OCI-LY7 (cell line): ENCODE data around the gene CASP8AP2. TPM values are rescaled to one million over a fixed set of nuclear protein-coding genes. Genes with fewer than 3 reads are reported as not detected.
"Not testable (repeated sequence)": the region's sequence is repeated elsewhere in the genome, so short reads cannot be mapped to it uniquely, and the experiment has no call there.

ENCODE experiments used
- BruUV-seq: library from RNA; stranded (reverse); fragments of 400-500 nt; replicated peaks from 2 replicates; lab custom pipeline; 2021; lab: Mats Ljungman, UMichigan
- CTCF ChIA-PET: fragments of 300-600 bp; sonication (Branson Sonifier 250); formaldehyde crosslinking; loops from one replicate; lab custom pipeline; 2022; ENCODE audit warnings: antibody characterized with exemption; ENCODE audit not compliant: unreplicated experiment; lab: Charles Lee
- POLR2A ChIA-PET: fragments of 300-600 bp; sonication (Branson Sonifier 250); formaldehyde crosslinking; loops from one replicate; lab custom pipeline; 2022; ENCODE audit warnings: antibody characterized with exemption; lab: Charles Lee
- DNase-seq: peaks from one replicate; pipeline ENCODE4 v3.0.0-alpha.2; 2015; ENCODE audit warnings: low spot score
- H2AFZ ChIP-seq: fragments of 200-600 bp; sonication (generic), shearing (Covaris generic); 2 replicates; pipeline ENCODE4 v1.6.1; 2014; ENCODE audit warnings: mild to moderate bottlenecking, antibody characterized with exemption, low read length, moderate library complexity
- H3K27ac ChIP-seq: fragments of 200-600 bp; sonication (generic); 2 replicates; pipeline ENCODE4 v1.5.1; 2014; ENCODE audit warnings: mixed run types, low read depth, mild to moderate bottlenecking, moderate library complexity, low read length, inconsistent platforms; ENCODE audit not compliant: poor library complexity, severe bottlenecking
- H3K36me3 ChIP-seq: fragments of 200-600 bp; sonication (generic); 2 replicates; pipeline ENCODE4 v1.6.1; 2014; ENCODE audit warnings: mild to moderate bottlenecking, antibody characterized with exemption, low read length, moderate library complexity, mixed read lengths; ENCODE audit not compliant: insufficient read depth
- H3K4me1 ChIP-seq: fragments of 200-600 bp; sonication (generic); 2 replicates; pipeline ENCODE4 v1.5.1; 2014; ENCODE audit warnings: mild to moderate bottlenecking, low read length; ENCODE audit not compliant: insufficient read depth, poor library complexity, severe bottlenecking
- H3K4me2 ChIP-seq: fragments of 200-600 bp; sonication (generic); 2 replicates; pipeline ENCODE4 v1.6.1; 2014; ENCODE audit warnings: mild to moderate bottlenecking, low read length
- H3K4me3 ChIP-seq: fragments of 200-600 bp; sonication (generic); 2 replicates; pipeline ENCODE4 v1.5.1; 2014; ENCODE audit warnings: mild to moderate bottlenecking, low read depth, low read length; ENCODE audit not compliant: poor library complexity, severe bottlenecking
- H3K79me2 ChIP-seq: fragments of 200-600 bp; sonication (generic); 2 replicates; pipeline ENCODE4 v1.6.1; 2016; ENCODE audit warnings: low read depth, mild to moderate bottlenecking, low read length, moderate library complexity, mixed read lengths; ENCODE audit not compliant: insufficient read depth
- H3K9me2 ChIP-seq: fragments of 200-600 bp; sonication (generic); 2 replicates; pipeline ENCODE4 v1.6.1; 2016; ENCODE audit warnings: mild to moderate bottlenecking, low read length, mixed read lengths; ENCODE audit not compliant: insufficient read depth
- H3K9me3 ChIP-seq: fragments of 200-600 bp; sonication (generic); 2 replicates; pipeline ENCODE4 v1.6.1; 2014; ENCODE audit warnings: mild to moderate bottlenecking, mixed run types, low read length, mixed read lengths
- H4K20me1 ChIP-seq: fragments of 200-600 bp; sonication (generic); 2 replicates; pipeline ENCODE4 v1.6.1; 2014; ENCODE audit warnings: mild to moderate bottlenecking, antibody characterized with exemption, low read length, moderate library complexity, mixed read lengths; ENCODE audit not compliant: insufficient read depth
- CTCF ChIP-seq: fragments of 200-600 bp; sonication (generic); conservative IDR thresholded peaks from 2 replicates; pipeline ENCODE4 v1.5.1; 2014; ENCODE audit warnings: mild to moderate bottlenecking, antibody characterized with exemption, low read length, moderate library complexity, mixed read lengths
- EZH2phosphoT487 ChIP-seq: fragments of 200-600 bp; sonication (generic); IDR thresholded peaks from 2 replicates; pipeline ENCODE4 v1.6.1; 2018; ENCODE audit warnings: low read depth, borderline replicate concordance, mild to moderate bottlenecking, mixed run types, antibody characterized with exemption, low read length, moderate library complexity, mixed read lengths
- intact Hi-C: fragments of 100-400 bp; cut with micrococcal nuclease; formaldehyde crosslinking; loops from one replicate; pipeline ENCODE4 v1.10.0; 2022; ENCODE audit not compliant: unreplicated experiment
- total RNA-seq, 2 experiments: library from RNA; depleted of rRNA in 1 of 2; stranded (reverse); fragments of >200 nt in 1 of 2; shearing (Covaris generic) in 1 of 2; gene quantifications; 2 replicates each; pipeline ENCODE4 v1.2.3, GENCODE V29; 2014 to 2022

CASP8AP2 gene
- total RNA-seq, 2 experiments from 2014 or later: 22.6 to 39.5 TPM

GRCh38 chr6:89782222-89782621, 47.5 kb upstream of the CASP8AP2 start:
- no peaks in the 10 kb centered on the region for H3K9me2 ChIP-seq
- no peak overlapping the region for H3K4me3 ChIP-seq

GRCh38 chr6:89783293-89783692, 46.4 kb upstream of the CASP8AP2 start:
- H3K9me3 ChIP-seq, intact Hi-C loops, H3K79me2 ChIP-seq, POLR2A ChIA-PET, H3K4me2 ChIP-seq, H3K9me2 ChIP-seq, H4K20me1 ChIP-seq, DNase-seq, H3K4me3 ChIP-seq, H3K4me1 ChIP-seq, H3K27ac ChIP-seq, BruUV-seq, CTCF ChIA-PET, H2AFZ ChIP-seq: not testable (repeated sequence)
- peaks cover 96% of the 10 kb centered on the region for H3K36me3 ChIP-seq

More at GRCh38 chr6:89782222-89782621, 47.5 kb upstream of the CASP8AP2 start:
- no peaks in the 10 kb centered on the region for H4K20me1 ChIP-seq
- ChIA-PET POLR2A (no interaction called here), CTCF (no interaction called here)
- H3K27ac ChIP-seq: no peak overlapping the region
- TF ChIP-seq CTCF (no peak), EZH2phosphoT487 (no peak)
- no peak for DNase-seq
- H3K36me3 ChIP-seq: peaks cover 96% of the 10 kb centered on the region
- H3K4me2 ChIP-seq: no peak overlapping the region
- H3K4me1 ChIP-seq: no peaks in the 10 kb centered on the region
- no peak overlapping the region for H2AFZ ChIP-seq
- BruUV-seq: no TSS peak
- H3K9me3 ChIP-seq: peaks cover 13% of the 10 kb centered on the region
- no peaks in the 10 kb centered on the region for H3K79me2 ChIP-seq
- intact Hi-C loops: no loop called here

GRCh38 chr6:89784838-89785237, 44.8 kb upstream of the CASP8AP2 start:
- Histone ChIP-seq H3K9me2 (no peaks in the 10 kb centered on the region), H3K4me1 (no peaks in the 10 kb centered on the region), H3K4me3 (no peak overlapping the region), H3K9me3 (peaks cover 5% of the 10 kb centered on the region), H3K79me2 (no peaks in the 10 kb centered on the region), H3K36me3 (peaks cover 96% of the 10 kb centered on the region), H2AFZ (no peak overlapping the region), H4K20me1 (no peaks in the 10 kb centered on the region), H3K4me2 (no peak overlapping the region), H3K27ac (no peak overlapping the region)
- no peak for DNase-seq
- POLR2A ChIA-PET: interaction anchor here (0.7 kb wide), 1 partner anchor 24 kb away, joined by 4 read pairs; no protein-coding TSS in a partner anchor
- CTCF ChIA-PET: no interaction called here
- intact Hi-C loops: no loop called here
- no TSS peak for BruUV-seq
- TF ChIP-seq EZH2phosphoT487 (no peak), CTCF (no peak)
